ENCODE measurements around the gene KIR3DL3. TPM values are rescaled to one million over a fixed set of nuclear protein-coding genes. Genes with fewer than 3 reads are reported as not detected.
A peak's percentile ranks its signal among the peaks of the same experiment; 100 is the strongest.

The KIR3DL3 gene
- total and polyA plus RNA-seq, 9 of the 15 experiments (the other 6 are each of a cell fraction or from before 2014, with no cell fraction given), result 0.11 TPM; not detected in 8

- TF ChIP-seq RBM22 (IDR thresholded peaks at IDR 0.05; ENCODE audit: low read depth, low read length, poor library complexity, severe bottlenecking) (no peak), EHMT2 (IDR thresholded peaks at IDR 0.05) (peak; percentile 100), NR2C1 (IDR thresholded peaks at IDR 0.05) (no peak), NR2C1 (tag; IDR thresholded peaks at IDR 0.05) (peak; percentile 56; the same call in 1 of the 2 replicates), EP300 (IDR thresholded peaks at IDR 0.05; ENCODE audit: low read length) (no peak), ZBTB33 (CRISPR knock-in tag; IDR thresholded peaks at IDR 0.05) (no peak), SMAD1 (IDR thresholded peaks at IDR 0.05; ENCODE audit: low read depth, low read length, partially characterized antibody) (no peak), NKRF (IDR thresholded peaks at IDR 0.05; ENCODE audit: borderline replicate concordance) (0 out of 2 replicates have a peak, but pooled peaks have one; percentile 27), FOXK2 (conservative IDR thresholded peaks at IDR 0.05 in 1 of 2, IDR thresholded peaks at IDR 0.05 in 1 of 2; ENCODE audit: low read depth in 2 of 2) (peak; percentile 69 to 84), FOXJ3 (CRISPR knock-in tag; IDR thresholded peaks at IDR 0.05) (peak; percentile 61; the same call in 1 of the 2 replicates), ZNF354B (CRISPR knock-in tag; IDR thresholded peaks at IDR 0.05) (no peak), ZNF586 (CRISPR knock-in tag; conservative IDR thresholded peaks at IDR 0.05) (no peak), STAT5B (CRISPR knock-in tag; IDR thresholded peaks at IDR 0.05) (no peak), ZNF583 (CRISPR knock-in tag; IDR thresholded peaks at IDR 0.05) (peak; percentile 32; the same call in 1 of the 2 replicates), XRCC3 (IDR thresholded peaks at IDR 0.05) (no peak), TFAP4 (CRISPR knock-in tag; IDR thresholded peaks at IDR 0.05; ENCODE audit: borderline replicate concordance) (peak; percentile 52; the same call in 1 of the 2 replicates), NR2C2 (CRISPR knock-in tag; IDR thresholded peaks at IDR 0.05) (peak; percentile 74; the same call in 1 of the 2 replicates), NR2C2 (tag; IDR thresholded peaks at IDR 0.05) (no peak), SNIP1 (IDR thresholded peaks at IDR 0.05; ENCODE audit: low read depth) (no peak), TEAD1 (CRISPR knock-in tag; IDR thresholded peaks at IDR 0.05) (peak; percentile 29 to 67; a peak in 1 of 4 replicates), GABPA (tag; conservative IDR thresholded peaks at IDR 0.05; ENCODE audit: low read depth) (0 out of 2 replicates have a peak, but pooled peaks have one; percentile 18), FOXM1 (IDR thresholded peaks at IDR 0.05; ENCODE audit: low read depth) (no peak), FOXM1 (CRISPR knock-in tag; IDR thresholded peaks at IDR 0.05; ENCODE audit: low read depth) (no peak), MYNN (IDR thresholded peaks at IDR 0.05) (no peak), MYNN (CRISPR knock-in tag; IDR thresholded peaks at IDR 0.05) (peak; percentile 75; the same call in 1 of the 2 replicates), ZFP30 (CRISPR knock-in tag; IDR thresholded peaks at IDR 0.05; ENCODE audit: borderline replicate concordance) (no peak), FOXJ2 (tag; IDR thresholded peaks at IDR 0.05) (peak; percentile 83), ZKSCAN8 (CRISPR knock-in tag; IDR thresholded peaks at IDR 0.05) (peak; percentile 66; the same call in 1 of the 2 replicates)
These were observed 39.7 kb upstream of the KIR3DL3 start (continued) for GRCh38 chr19:54684527-54684926.
